AG04449 (cell line): ENCODE measurements around the gene CHRM3.
A peak's percentile ranks its signal among the peaks of the same experiment; 100 is the strongest.

Experiments
- CTCF ChIA-PET: fragments of 350-600 bp; formaldehyde crosslinking; extraction: SDS; loops from one replicate; lab custom pipeline; 2021; ENCODE audit warnings: antibody characterized with exemption; lab: Yijun Ruan, JAX
- POLR2A ChIA-PET: fragments of 400-600, 350-600 bp; formaldehyde crosslinking; extraction: SDS; loops from one replicate; lab custom pipeline; 2020; ENCODE audit warnings: antibody characterized with exemption, inconsistent platforms; lab: Yijun Ruan, JAX
- DNase-seq: peaks from one replicate; pipeline ENCODE4 v3.0.0-alpha.2; 2010; ENCODE audit warnings: low read depth, low spot score
- H3K4me3 ChIP-seq: 2 replicates; pipeline ENCODE4 v1.5.1; 2011; ENCODE audit warnings: low read depth, mild to moderate bottlenecking, control low read depth, low read length
- TF ChIP-seq, protein P1 (sequence below): IDR thresholded peaks from one replicate; pipeline ENCODE4 v1.5.1; 2011; ENCODE audit warnings: mild to moderate bottlenecking, moderate library complexity, low read length, control low read depth, inconsistent platforms; ENCODE audit not compliant: insufficient read depth; ENCODE audit errors: missing control alignments

CHRM3 gene

DNA sequence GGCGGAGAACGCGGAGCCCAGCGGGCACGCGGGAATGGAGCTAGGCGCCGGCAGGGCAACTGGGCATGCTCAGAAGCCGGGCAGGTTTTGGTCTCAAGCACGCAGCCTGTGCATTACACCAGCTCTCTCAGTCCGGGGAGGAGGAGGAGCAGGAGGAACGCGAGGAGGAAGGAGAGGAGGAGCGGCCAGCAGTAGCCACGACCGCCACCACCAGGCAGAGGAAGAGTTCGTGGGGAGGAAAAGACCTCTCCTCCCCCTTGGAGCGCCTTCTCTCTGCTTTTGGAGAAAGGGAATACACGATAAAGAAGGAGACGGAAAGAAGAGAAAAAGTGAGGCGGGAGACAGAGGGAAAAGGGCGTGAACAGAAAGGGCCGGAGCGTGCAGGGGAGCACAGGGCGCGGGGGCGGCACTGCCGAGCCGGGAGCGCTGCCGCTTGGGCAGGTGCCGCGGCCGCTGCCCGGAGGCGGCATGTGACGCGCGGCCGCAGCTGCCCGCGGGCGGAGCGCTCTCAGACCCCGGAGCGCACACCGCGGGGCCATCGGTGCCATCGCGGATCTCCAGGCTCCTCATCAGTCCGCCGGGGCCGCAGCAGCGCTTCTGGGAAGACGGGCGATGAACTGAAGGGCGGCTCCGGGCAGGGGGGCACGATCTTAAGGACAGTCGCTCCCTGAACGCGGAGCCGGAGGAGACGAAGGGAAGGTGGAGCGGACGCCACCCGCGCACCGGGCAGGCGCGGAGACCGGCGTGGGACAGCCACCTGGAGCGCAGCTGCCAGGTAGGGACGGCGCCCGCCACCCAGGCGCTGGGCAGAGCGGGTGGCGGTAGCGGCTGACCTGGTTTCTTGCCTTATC lies at the start of gene CHRM3:
Gene CHRM3 (plus strand): TSS at position 116 of the 851 bp plus-strand sequence. CDS start 520,884 bp downstream, outside the sequence.
- DNase-seq = no peak
- POLR2A ChIA-PET = no interaction called here
- TF ChIP-seq, protein P1, sequence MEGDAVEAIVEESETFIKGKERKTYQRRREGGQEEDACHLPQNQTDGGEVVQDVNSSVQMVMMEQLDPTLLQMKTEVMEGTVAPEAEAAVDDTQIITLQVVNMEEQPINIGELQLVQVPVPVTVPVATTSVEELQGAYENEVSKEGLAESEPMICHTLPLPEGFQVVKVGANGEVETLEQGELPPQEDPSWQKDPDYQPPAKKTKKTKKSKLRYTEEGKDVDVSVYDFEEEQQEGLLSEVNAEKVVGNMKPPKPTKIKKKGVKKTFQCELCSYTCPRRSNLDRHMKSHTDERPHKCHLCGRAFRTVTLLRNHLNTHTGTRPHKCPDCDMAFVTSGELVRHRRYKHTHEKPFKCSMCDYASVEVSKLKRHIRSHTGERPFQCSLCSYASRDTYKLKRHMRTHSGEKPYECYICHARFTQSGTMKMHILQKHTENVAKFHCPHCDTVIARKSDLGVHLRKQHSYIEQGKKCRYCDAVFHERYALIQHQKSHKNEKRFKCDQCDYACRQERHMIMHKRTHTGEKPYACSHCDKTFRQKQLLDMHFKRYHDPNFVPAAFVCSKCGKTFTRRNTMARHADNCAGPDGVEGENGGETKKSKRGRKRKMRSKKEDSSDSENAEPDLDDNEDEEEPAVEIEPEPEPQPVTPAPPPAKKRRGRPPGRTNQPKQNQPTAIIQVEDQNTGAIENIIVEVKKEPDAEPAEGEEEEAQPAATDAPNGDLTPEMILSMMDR = peak; percentile 6
- CTCF ChIA-PET = interaction anchor here (0.6 to 1.0 kb wide), 2 partner anchors 511 to 534 kb away, joined by 3 to 4 read pairs; no protein-coding TSS in a partner anchor
- peak within 1 kb of the TSS; percentile 33 for H3K4me3 ChIP-seq

DNA sequence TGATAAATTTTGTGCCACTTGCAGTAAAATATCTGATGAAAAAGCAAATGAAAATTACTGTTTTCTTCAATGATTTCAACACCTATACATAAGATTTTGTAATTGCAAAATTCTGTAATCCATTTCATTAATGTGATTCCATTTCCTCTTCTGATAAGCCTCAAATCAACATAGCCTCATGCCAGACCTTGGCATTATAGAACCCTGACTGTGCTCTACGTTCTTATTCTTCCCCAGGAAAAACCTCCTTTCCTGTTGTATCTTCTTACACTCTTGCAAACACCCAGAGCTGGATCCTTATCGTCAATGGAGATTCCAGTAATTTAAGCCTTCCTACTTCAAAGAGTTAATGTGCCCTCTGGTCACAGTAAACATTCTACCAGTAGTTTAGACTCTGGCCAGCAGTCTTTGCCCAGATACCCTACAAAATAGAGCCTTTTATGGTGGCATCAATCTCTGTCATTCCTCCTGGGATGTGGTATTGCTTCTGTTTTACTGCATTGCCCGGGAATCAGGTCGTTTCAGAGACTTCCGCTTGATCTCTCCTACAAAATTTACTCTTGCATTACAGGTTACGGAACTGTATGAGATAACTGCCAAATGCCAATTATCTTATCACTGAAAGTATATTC lies 48.5 kb upstream of the CHRM3 start:
- POLR2A ChIA-PET = no interaction called here
- DNase-seq = no peak
- CTCF ChIA-PET = no interaction called here
- TF ChIP-seq, protein P1 = no peak
- no peak overlapping the region for H3K4me3 ChIP-seq

DNA sequence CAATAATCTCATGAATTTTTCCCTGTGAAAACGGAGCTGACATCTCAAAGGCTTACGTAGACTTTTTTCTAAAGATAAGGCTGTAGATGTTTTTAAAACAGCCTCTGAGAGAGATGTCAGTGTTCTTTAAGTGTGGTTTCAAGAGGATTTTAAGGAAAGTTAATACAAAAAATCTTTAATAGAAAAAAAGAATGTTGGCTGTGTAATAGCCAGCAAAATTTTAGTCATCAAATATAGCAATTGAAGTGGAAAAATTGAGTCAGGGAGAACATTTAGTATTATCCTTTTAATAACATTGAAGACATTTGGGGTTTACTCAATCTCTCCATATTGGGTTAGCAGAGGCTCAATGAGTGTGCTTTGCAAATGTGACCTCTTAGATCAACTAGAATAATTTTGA lies 38.6 kb upstream of the CHRM3 start:
- H3K4me3 ChIP-seq = no peak overlapping the region
- no peak for DNase-seq
- POLR2A ChIA-PET = no interaction called here
- TF ChIP-seq, protein P1 = no peak
- CTCF ChIA-PET = no interaction called here

DNA sequence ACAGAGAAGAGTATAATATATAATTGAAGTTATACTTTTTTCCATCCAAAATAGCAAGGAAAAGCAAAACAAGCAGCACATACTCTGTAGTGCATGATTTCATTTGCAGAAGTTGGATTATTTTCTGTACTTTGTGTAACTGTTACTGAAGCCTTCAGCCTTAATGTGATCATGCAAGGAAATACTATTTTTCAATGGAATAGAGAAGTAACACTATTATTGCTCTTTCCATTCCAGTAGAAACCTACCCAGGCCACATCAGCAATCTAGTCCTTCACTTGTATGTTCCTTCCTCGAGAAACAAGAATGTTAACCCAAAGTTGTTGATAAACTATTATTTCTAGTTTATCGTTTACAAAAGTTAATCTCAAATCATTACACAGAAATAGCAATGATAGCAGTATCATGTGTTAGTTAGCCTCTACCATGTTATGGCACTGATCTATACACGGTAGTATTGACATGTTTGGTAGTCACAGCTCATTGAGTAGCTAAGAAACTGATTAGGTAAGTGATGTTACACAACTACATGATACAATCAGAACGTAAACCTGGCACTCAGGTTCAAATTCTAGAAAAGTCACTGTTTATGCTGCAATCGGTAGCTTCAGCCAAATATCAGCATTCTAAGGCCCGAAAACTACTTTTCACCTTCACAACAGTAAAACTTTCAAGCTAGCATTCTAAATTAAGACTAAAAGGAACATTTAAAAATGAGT lies 37.6 kb upstream of the CHRM3 start:
- POLR2A ChIA-PET = no interaction called here
- TF ChIP-seq, protein P1 = no peak
- DNase-seq = no peak
- CTCF ChIA-PET = no interaction called here
- no peak overlapping the region for H3K4me3 ChIP-seq

DNA sequence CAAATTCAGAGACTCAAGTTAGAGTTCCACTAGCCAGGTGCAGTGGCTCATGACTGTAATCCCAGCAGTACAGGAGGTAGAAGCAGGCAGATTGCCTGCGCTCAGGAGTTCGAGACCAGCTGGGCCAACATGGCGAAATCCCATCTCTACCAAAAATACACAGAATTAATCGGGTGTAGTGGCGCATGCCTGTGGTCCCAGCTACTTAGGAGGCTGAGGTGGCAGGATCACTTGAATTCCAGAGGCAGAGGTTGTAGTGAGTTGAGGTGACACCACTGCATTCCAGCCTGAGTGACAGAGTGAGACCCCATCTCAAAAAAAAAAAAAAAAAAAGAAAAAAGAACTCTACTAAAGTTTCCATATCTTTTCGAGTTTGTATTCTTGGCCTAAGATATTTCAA lies 36.7 kb upstream of the CHRM3 start:
- TF ChIP-seq, protein P1 = no peak
- ChIA-PET POLR2A (no interaction called here), CTCF (no interaction called here)
- DNase-seq = no peak
- H3K4me3 ChIP-seq = no peak overlapping the region

DNA sequence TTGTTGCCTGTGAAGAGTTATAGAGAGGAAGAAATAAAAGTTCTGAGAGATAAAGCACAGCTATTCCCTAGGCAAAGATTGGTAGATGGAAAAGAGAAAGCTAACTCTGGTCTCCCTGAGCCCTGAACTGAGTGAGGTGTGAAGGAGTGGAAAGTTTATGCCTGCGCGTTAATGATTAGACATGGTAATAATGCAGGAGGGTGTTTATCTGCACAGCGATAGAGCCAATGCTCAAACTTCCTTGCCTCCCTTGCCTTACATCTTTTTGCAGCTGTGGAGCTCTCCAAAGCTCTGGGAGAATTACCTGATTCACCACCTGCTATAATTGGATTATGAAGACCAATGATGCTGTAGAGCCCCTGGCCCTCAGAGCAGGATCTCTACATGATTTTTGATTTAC lies 32.8 kb upstream of the CHRM3 start:
- TF ChIP-seq, protein P1 = no peak
- H3K4me3 ChIP-seq = no peak overlapping the region
- ChIA-PET POLR2A (no interaction called here), CTCF (no interaction called here)
- DNase-seq = no peak
